ENCODE data around the gene ACP7.
"Not testable (repeated sequence)": the region's sequence is repeated elsewhere in the genome, so short reads cannot be mapped to it uniquely, and the experiment has no call there.

The ACP7 gene

GRCh38 chr19:39133431-39134270 lies 49.5 kb downstream of the ACP7 start:
- no peak for FAIRE-seq

- FAIRE-seq, result no peak
These were observed 51.5 kb downstream of the ACP7 start for GRCh38 chr19:39135701-39136100.

GRCh38 chr19:39136225-39136940 lies 52.2 kb downstream of the ACP7 start:
- no peak for FAIRE-seq

- FAIRE-seq, result no peak
These were observed 53.0 kb downstream of the ACP7 start for GRCh38 chr19:39137131-39137530.

- FAIRE-seq, result no peak
These were observed 54.3 kb downstream of the ACP7 start for GRCh38 chr19:39138221-39139211.

- no peak for FAIRE-seq
These were observed 55.2 kb downstream of the ACP7 start for GRCh38 chr19:39139305-39139874.

- no peak for FAIRE-seq
These were observed 55.8 kb downstream of the ACP7 start for GRCh38 chr19:39139971-39140453.

GRCh38 chr19:39140594-39140993 lies 56.4 kb downstream of the ACP7 start:
- no peak for FAIRE-seq

GRCh38 chr19:39141929-39142328 lies 57.8 kb downstream of the ACP7 start:
- no peak for FAIRE-seq

- FAIRE-seq, result no peak
These were observed 58.5 kb downstream of the ACP7 start for GRCh38 chr19:39142630-39143029.

- not testable (repeated sequence) for FAIRE-seq
These were observed 59.7 kb downstream of the ACP7 start for GRCh38 chr19:39143757-39144289.

GRCh38 chr19:39144290-39145071 lies 60.3 kb downstream of the ACP7 start:
- no peak for FAIRE-seq

GRCh38 chr19:39145180-39145953 lies 61.2 kb downstream of the ACP7 start:
- no peak for FAIRE-seq

GRCh38 chr19:39146091-39146490 lies 61.9 kb downstream of the ACP7 start:
- FAIRE-seq, result no peak

- FAIRE-seq, result no peak
These were observed 62.7 kb downstream of the ACP7 start for GRCh38 chr19:39146686-39147450.

- no peak for FAIRE-seq
These were observed 63.3 kb downstream of the ACP7 start for GRCh38 chr19:39147480-39147879.

GRCh38 chr19:39148939-39149529 lies 64.9 kb downstream of the ACP7 start:
- FAIRE-seq, result no peak

- FAIRE-seq, result no peak
These were observed 66.1 kb downstream of the ACP7 start for GRCh38 chr19:39150235-39150634.

Data from A204.1 (cell line).